Fibroblast of pulmonary artery (primary cell): Measurements from ENCODE around the gene FAAH.

ENCODE experiments used
- DNase-seq: peaks from one replicate; pipeline ENCODE4 v3.0.0-alpha.2; 2010; ENCODE audit warnings: low read depth
- H3K4me3 ChIP-seq: replicated peaks from 2 replicates; pipeline ENCODE4 v1.5.1; 2011; ENCODE audit warnings: low read depth, mild to moderate bottlenecking, control low read depth, low read length, moderate library complexity
- CTCF ChIP-seq: IDR thresholded peaks from 2 replicates; pipeline ENCODE4 v1.5.1; 2011; ENCODE audit warnings: mild to moderate bottlenecking, control low read depth, low read length, inconsistent platforms; ENCODE audit errors: missing control alignments

The FAAH gene

DNA sequence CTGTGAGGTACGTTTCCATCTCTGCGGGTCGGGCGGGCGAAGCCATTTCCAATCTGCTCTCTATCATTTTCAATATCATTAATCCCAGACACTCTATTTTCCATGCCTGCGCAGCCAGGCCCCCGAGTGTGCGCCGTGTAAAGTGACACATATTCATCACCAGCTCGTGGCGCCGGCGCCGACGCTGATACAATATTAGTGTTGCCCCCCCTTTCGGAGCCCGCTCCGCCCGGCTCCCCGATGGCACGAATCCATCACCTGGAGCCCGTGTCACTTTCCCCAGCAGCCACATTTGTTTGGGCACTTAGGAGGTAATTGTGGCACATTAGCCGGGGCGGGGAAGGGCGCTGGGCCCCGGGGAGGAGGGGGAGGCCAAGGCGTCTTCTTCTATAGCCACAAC, 61.8 kb downstream of the FAAH start:
- H3K4me3 ChIP-seq: no peak overlapping the region
- no peak for DNase-seq
- TF ChIP-seq CTCF: no peak

- no peak overlapping the region for H3K4me3 ChIP-seq
- peak; percentile 16 for DNase-seq
- no peak for TF ChIP-seq CTCF
Observed at GRCh38 chr1:46456411-46456963, 62.4 kb downstream of the FAAH start.

DNA sequence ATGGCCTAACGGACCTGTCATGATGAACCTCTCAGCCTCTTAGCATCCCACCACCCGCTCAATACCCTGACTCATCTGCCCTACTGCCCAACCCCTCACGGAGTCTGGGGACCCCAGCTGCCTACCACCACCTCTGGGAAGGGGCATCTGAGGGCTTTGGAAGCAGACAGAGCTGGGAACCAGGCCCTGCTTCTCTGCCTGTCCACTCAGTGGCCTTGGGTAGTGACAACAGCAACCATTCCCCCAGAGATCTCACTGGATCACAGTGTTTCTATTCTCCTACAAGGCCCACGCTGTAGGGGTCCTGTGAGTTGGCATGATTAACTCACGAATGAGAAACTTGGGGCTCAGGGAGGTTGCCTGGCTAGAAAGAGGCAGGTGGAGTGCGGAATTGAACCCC, 63.1 kb downstream of the FAAH start:
- H3K4me3 ChIP-seq: no peak overlapping the region
- no peak for TF ChIP-seq CTCF
- no peak for DNase-seq

DNA sequence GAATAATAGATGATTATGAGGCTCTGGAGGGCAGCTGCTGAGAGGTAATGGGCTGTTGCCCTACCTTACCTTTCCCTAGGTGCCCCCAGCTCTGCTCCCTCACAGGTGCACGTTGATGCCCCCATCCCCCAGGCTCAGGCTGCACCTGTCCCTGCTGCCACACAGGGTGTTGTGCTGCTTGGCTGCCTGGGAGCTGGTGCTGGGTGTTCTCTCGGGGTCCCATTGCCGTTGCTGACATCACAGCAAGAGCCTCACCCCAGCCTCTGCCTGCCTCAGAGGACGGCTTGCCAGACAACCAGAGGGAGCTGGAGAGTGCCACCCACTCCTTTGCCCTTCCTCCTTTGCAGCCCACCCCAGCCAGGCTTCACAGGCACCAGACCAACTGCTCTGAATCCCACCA, 64.1 kb downstream of the FAAH start:
- no peak overlapping the region for H3K4me3 ChIP-seq
- DNase-seq: no peak
- TF ChIP-seq CTCF: no peak

- DNase-seq: no peak
- no peak for TF ChIP-seq CTCF
- H3K4me3 ChIP-seq: no peak overlapping the region
Observed at GRCh38 chr1:46458846-46459245, 64.7 kb downstream of the FAAH start.

- TF ChIP-seq CTCF: no peak
- H3K4me3 ChIP-seq: no peak overlapping the region
- DNase-seq: no peak
Observed at GRCh38 chr1:46459315-46459714, 65.2 kb downstream of the FAAH start.

GRCh38 chr1:46461017-46461808, 67.1 kb downstream of the FAAH start:
- no peak for TF ChIP-seq CTCF
- no peak for DNase-seq
- H3K4me3 ChIP-seq: no peak overlapping the region
